GM12874 (cell line): ENCODE results near the gene CHKB.

Experiments used
- TF ChIP-seq, protein P1 (sequence below): IDR thresholded peaks from 2 replicates; pipeline ENCODE4 v1.5.1; 2011; ENCODE audit warnings: low read depth, mild to moderate bottlenecking, control low read depth, low read length, moderate library complexity; ENCODE audit not compliant: insufficient read depth

CHKB gene

GRCh38 chr22:50584106-50585096 lies 1.8 kb upstream of the CHKB start:
- TF ChIP-seq, protein P1, sequence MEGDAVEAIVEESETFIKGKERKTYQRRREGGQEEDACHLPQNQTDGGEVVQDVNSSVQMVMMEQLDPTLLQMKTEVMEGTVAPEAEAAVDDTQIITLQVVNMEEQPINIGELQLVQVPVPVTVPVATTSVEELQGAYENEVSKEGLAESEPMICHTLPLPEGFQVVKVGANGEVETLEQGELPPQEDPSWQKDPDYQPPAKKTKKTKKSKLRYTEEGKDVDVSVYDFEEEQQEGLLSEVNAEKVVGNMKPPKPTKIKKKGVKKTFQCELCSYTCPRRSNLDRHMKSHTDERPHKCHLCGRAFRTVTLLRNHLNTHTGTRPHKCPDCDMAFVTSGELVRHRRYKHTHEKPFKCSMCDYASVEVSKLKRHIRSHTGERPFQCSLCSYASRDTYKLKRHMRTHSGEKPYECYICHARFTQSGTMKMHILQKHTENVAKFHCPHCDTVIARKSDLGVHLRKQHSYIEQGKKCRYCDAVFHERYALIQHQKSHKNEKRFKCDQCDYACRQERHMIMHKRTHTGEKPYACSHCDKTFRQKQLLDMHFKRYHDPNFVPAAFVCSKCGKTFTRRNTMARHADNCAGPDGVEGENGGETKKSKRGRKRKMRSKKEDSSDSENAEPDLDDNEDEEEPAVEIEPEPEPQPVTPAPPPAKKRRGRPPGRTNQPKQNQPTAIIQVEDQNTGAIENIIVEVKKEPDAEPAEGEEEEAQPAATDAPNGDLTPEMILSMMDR: no peak

DNA sequence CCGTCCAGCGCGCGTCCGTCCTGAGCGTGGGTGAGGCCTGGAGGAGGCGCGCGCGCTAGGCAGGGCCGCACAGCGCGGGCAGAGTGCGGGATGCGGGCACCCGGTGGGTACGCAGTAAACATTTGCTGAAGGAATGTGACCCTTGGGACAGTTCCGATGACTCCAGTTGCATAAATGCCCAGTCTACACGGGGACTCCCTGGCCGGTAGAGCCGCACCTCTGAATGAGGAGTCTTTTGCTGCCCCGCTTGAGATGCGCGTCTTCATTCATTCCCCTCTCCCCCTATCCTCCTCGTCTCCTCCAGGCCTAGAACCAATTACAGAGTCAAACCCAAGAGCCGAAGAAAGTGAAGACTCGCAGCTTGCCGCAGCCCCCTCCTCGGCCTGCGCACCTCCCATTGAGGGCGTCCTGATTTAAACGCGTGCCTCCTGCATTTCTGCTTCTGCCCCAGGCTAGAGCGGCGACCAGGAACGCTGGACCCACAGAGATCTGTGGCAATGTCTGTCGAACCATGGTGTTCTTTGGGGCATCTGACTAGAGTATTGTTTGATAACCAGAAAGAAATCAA lies 729 bp upstream of the CHKB start:
- TF ChIP-seq, protein P1: peak; percentile 22; the same call in 1 of the 2 replicates

- TF ChIP-seq, protein P1: no peak
These were observed 628 bp downstream of the CHKB start for GRCh38 chr22:50581950-50582492.

- TF ChIP-seq, protein P1: no peak
These were observed 1.4 kb downstream of the CHKB start for GRCh38 chr22:50581031-50581949.

GRCh38 chr22:50579752-50580151 lies 2.9 kb downstream of the CHKB start:
- TF ChIP-seq, protein P1: no peak

DNA sequence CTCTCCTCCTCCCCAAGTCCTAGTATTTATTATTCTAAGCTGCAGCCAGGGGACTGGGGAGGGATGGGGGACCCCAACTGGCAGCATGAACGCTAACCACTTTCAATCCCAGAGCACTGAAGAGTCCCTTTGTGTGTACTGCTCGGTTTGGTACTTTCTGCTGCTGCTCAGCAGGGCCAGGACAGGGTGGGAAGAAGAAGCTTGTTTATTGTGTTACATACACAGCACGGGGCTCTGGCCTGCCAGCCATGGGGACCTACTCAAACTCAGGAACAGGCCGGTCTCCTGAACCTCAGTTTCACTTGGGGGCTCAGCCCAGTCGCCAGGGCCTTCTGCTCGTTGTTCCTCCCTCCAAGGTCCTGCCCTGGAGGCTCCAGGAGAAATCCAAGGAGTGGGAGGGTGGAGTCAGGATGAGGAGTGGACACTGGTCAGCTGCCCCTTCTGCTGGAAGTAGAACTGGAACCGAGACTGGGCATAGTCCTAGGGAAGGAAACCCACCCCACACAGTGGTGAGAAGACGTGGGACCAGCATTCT lies 3.8 kb downstream of the CHKB start:
- TF ChIP-seq, protein P1: no peak
